AG04449 (cell line): ENCODE measurements around the gene ZNF554.

Experiments used
- CTCF ChIA-PET: fragments of 350-600 bp; formaldehyde crosslinking; extraction: SDS; loops from one replicate; lab custom pipeline; 2021; ENCODE audit warnings: antibody characterized with exemption; lab: Yijun Ruan, JAX
- POLR2A ChIA-PET: fragments of 400-600, 350-600 bp; formaldehyde crosslinking; extraction: SDS; loops from one replicate; lab custom pipeline; 2020; ENCODE audit warnings: antibody characterized with exemption, inconsistent platforms; lab: Yijun Ruan, JAX
- DNase-seq: peaks from one replicate; pipeline ENCODE4 v3.0.0-alpha.2; 2010; ENCODE audit warnings: low read depth, low spot score
- H3K4me3 ChIP-seq: 2 replicates; pipeline ENCODE4 v1.5.1; 2011; ENCODE audit warnings: low read depth, mild to moderate bottlenecking, control low read depth, low read length
- TF ChIP-seq, protein P1 (sequence below): IDR thresholded peaks from one replicate; pipeline ENCODE4 v1.5.1; 2011; ENCODE audit warnings: mild to moderate bottlenecking, moderate library complexity, low read length, control low read depth, inconsistent platforms; ENCODE audit not compliant: insufficient read depth; ENCODE audit errors: missing control alignments

Gene ZNF554

DNA sequence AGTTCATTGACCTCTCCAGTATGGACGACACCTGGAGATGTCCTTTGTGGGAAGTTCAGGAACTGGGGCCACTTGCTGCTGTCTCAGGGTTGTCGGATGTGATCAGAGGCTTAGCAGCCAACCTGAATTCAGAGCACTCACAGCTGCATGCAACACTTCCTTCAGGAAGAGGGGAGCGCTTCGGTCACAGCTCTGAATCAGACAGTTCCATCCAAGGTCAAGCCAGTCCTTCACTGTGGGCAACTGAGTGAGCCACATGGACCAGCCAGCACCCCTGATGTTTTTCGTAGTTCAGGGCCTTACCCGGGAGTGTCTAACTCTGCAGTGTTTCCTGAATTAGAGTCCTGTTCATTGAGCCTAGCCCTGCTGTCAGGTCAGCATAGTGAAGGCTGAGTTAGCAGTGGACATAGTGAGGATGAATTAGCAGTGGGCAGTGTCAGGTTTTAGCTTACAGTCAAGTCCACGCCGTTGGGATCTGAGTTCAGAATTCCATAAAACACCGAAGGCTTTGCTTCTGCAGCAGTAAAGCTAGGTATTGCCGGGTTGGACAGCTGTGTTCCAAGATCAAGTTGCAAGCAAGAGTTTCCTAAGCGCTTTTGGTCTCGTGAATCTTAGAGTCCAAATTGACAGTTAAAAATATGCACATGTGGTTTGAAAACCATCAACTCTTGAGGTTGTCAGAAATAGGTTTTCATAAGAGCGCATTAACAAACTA, 26.7 kb downstream of the ZNF554 start:
- DNase-seq: no peak
- no peak overlapping the region for H3K4me3 ChIP-seq
- POLR2A ChIA-PET: no interaction called here
- CTCF ChIA-PET: interaction anchor here (0.7 to 1.3 kb wide), 2 partner anchors 24 to 25 kb away, joined by 3 to 4 read pairs; no protein-coding TSS in a partner anchor
- TF ChIP-seq, protein P1, sequence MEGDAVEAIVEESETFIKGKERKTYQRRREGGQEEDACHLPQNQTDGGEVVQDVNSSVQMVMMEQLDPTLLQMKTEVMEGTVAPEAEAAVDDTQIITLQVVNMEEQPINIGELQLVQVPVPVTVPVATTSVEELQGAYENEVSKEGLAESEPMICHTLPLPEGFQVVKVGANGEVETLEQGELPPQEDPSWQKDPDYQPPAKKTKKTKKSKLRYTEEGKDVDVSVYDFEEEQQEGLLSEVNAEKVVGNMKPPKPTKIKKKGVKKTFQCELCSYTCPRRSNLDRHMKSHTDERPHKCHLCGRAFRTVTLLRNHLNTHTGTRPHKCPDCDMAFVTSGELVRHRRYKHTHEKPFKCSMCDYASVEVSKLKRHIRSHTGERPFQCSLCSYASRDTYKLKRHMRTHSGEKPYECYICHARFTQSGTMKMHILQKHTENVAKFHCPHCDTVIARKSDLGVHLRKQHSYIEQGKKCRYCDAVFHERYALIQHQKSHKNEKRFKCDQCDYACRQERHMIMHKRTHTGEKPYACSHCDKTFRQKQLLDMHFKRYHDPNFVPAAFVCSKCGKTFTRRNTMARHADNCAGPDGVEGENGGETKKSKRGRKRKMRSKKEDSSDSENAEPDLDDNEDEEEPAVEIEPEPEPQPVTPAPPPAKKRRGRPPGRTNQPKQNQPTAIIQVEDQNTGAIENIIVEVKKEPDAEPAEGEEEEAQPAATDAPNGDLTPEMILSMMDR: no peak

DNA sequence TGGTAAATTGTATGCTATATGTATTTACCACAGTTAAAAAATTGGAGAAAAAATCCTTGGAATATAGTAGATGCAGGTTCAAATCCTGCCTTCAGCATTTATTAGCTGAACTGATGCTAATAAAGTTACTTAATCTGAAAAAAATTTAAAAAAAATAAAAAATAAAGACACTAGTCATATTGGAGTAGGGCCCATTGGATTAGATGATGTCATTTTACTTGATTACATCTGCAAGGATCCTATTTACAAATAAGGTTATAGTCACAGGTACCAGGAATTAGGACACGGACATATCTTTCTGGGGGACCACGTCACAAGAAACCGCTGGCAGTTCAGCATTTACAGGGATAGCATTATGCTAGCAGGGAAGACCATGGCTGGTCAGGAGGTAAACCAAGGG, 27.8 kb downstream of the ZNF554 start:
- no peak overlapping the region for H3K4me3 ChIP-seq
- ChIA-PET CTCF (interaction anchor here (1.0 kb wide), 1 partner anchor 38 kb away, joined by 3 read pairs; no protein-coding TSS in a partner anchor), POLR2A (no interaction called here)
- no peak for DNase-seq
- TF ChIP-seq, protein P1: no peak

DNA sequence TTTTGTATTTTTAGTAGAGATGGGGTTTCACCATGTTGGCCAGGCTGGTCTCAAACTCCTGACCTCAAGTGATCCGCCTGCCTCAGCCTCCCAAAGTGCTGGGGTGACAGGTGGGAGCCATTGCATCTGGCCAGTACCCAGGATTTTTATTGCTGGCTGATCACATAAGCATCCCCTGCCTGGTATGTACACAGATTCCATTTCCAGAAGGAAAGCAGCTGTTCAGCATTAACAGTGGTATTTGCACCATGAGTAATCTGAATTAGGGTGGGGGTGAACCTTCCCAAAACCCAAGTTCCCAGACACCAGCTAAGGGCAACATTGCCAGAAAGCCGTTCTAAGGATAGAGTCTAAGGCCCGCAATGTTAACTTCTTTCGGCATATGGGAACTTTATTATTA, 28.9 kb downstream of the ZNF554 start:
- ChIA-PET POLR2A (no interaction called here), CTCF (interaction anchor here (0.9 kb wide), 1 partner anchor 39 kb away, joined by 3 read pairs; no protein-coding TSS in a partner anchor)
- peak; percentile 38 for DNase-seq
- H3K4me3 ChIP-seq: no peak overlapping the region
- TF ChIP-seq, protein P1: no peak

DNA sequence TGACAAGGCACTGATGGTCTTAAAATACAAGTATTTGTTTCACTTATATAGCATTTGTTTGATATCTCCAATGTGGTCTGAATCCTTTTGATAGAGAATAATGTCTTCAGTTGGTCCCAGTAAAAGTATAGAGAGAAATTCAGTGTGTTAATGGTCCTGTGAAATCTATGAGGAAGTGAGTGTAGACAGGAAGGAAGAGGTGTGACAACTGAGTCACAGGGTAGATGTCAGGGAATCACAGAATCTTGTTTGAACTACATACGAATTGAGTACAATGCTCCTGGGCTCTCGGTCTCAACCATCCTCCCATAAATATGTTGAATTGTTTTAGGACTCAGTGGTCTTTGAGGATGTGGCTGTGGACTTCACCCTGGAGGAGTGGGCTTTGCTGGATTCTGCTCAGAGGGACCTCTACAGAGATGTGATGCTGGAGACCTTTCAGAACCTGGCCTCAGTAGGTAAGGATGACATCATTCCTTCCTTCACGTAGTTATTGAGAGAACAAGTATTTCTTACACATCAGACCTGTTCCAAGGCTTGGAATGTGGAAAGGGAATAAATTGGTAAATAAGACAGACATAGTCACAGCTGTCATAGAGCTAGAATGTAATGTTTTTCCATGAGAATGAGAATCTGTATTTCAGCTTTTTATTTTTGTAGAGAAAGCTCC, 30.7 kb downstream of the ZNF554 start:
- no peak overlapping the region for H3K4me3 ChIP-seq
- TF ChIP-seq, protein P1: no peak
- DNase-seq: no peak
- ChIA-PET CTCF (interaction anchor here (1.0 to 2.5 kb wide), 3 partner anchors 9 to 37 kb away, joined by 3 to 9 read pairs (median 5); partner anchors contain the start of gene ZNF555), POLR2A (no interaction called here)

DNA sequence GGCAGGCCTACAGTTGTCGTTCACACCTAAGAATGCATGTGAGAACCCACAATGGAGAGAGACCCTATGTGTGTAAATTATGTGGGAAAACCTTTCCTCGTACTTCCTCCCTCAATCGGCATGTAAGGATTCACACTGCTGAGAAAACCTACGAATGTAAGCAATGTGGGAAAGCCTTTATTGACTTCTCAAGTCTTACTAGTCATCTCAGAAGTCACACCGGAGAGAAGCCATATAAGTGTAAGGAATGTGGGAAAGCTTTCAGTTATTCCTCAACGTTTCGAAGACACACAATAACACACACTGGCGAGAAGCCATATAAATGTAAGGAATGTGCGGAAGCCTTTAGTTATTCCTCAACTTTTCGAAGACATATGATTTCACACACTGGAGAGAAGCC, 32.9 kb downstream of the ZNF554 start:
- TF ChIP-seq, protein P1: no peak
- ChIA-PET CTCF (interaction anchor here (0.6 kb wide), 1 partner anchor 12 kb away, joined by 3 read pairs; no protein-coding TSS in a partner anchor), POLR2A (no interaction called here)
- no peak for DNase-seq
- no peak overlapping the region for H3K4me3 ChIP-seq

DNA sequence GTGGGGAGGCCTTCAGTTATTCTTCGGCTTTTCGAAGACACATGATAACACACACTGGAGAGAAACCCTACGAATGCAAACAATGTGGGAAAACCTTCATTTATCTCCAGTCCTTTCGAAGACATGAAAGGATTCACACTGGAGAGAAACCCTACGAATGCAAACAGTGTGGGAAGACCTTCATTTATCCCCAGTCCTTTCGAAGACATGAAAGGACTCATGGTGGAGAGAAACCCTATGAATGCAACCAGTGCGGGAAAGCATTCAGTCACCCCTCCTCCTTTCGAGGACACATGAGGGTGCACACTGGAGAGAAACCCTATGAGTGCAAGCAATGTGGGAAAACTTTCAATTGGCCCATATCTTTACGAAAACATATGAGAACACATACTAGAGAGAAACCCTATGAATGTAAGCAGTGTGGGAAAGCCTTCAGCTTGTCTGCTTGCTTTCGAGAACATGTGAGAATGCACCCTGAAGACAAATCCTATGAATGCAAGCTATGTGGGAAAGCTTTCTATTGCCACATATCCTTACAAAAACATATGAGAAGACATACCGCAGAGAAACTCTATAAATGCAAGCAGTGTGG, 33.4 kb downstream of the ZNF554 start:
- CTCF ChIA-PET: no interaction called here
- DNase-seq: no peak
- TF ChIP-seq, protein P1: no peak
- POLR2A ChIA-PET: no interaction called here
- H3K4me3 ChIP-seq: no peak overlapping the region
